Peyer's patch (tissue), 4 donors: Measurements from ENCODE around the gene PLK2.

Source experiments
- POLR2A ChIP-seq, 2 donors: fragments of 450-650 bp; IDR thresholded peaks; one replicate each; pipeline ENCODE4 v1.5.1; 2017; ENCODE audit warnings: antibody characterized with exemption in 2 of 2, mild to moderate bottlenecking in 2 of 2, moderate library complexity in 2 of 2
- TF ChIP-seq, protein P1 (sequence below), 6 experiments: fragments of 450-650 bp in 4 of 6; fragments of 200-600 bp in 2 of 6; sonication (generic) in 1 of 6; IDR thresholded peaks; one replicate each; pipeline ENCODE4 v1.5.1; 2017 to 2019; ENCODE audit warnings: antibody characterized with exemption in 6 of 6, mild to moderate bottlenecking in 3 of 6, moderate library complexity in 1 of 6

DNA sequence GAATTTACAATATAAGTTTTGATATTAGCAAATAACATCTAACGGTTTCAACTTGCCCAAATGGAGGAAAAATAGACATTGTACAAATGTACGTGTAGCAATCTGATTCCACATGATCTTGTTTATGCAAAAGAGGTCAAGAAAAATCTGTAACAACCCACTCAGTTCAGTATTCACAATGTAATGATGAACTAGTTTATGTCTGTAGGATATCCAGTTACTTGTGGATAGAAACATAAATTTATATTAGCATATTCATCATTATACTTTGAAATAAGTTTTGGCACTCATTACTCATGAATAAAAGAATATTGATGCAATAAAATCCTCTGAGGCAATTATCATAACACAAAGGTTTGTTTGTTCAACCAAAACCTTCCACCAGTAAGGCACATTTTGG lies 28.1 kb downstream of the PLK2 start:
- TF ChIP-seq, protein P1, sequence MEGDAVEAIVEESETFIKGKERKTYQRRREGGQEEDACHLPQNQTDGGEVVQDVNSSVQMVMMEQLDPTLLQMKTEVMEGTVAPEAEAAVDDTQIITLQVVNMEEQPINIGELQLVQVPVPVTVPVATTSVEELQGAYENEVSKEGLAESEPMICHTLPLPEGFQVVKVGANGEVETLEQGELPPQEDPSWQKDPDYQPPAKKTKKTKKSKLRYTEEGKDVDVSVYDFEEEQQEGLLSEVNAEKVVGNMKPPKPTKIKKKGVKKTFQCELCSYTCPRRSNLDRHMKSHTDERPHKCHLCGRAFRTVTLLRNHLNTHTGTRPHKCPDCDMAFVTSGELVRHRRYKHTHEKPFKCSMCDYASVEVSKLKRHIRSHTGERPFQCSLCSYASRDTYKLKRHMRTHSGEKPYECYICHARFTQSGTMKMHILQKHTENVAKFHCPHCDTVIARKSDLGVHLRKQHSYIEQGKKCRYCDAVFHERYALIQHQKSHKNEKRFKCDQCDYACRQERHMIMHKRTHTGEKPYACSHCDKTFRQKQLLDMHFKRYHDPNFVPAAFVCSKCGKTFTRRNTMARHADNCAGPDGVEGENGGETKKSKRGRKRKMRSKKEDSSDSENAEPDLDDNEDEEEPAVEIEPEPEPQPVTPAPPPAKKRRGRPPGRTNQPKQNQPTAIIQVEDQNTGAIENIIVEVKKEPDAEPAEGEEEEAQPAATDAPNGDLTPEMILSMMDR (IDR thresholded peaks at IDR 0.05), result no peak
- TF ChIP-seq POLR2A (IDR thresholded peaks at IDR 0.05), result no peak
